ENCODE measurements around the gene P4HB. TPM values are rescaled to one million over a fixed set of nuclear protein-coding genes. Genes with fewer than 3 reads are reported as not detected.

P4HB gene
- polyA plus RNA-seq, 1 donor from 2014 or later: 82.8 TPM

- Histone ChIP-seq H3K9me3 (ENCODE audit: low read length) (no peaks in the 10 kb centered on the region), H2AFZ (ENCODE audit: low read depth, low read length) (no peak overlapping the region), H3K4me2 (ENCODE audit: low read length) (no peak overlapping the region), H3K36me3 (ENCODE audit: insufficient read depth, low read length) (no peaks in the 10 kb centered on the region), H3K27me3 (ENCODE audit: insufficient read depth, low read depth, low read length) (no peaks in the 10 kb centered on the region), H3K79me2 (replicated peaks; ENCODE audit: insufficient read depth, low read length) (no peaks in the 10 kb centered on the region), H3K4me3 (ENCODE audit: low read length) (no peak overlapping the region), H3K9me2 (ENCODE audit: insufficient read depth, low read length) (no peaks in the 10 kb centered on the region), H3K27ac (ENCODE audit: low read length) (no peak overlapping the region), H3F3A (ENCODE audit: insufficient read depth, low read length, poor library complexity, severe bottlenecking) (no peaks in the 10 kb centered on the region), H3K9ac (ENCODE audit: low read length) (no peak overlapping the region), H4K20me1 (ENCODE audit: insufficient read depth) (no peaks in the 10 kb centered on the region)
- TF ChIP-seq POLR2AphosphoS5 (IDR thresholded peaks at IDR 0.05) (no peak), EP300 (conservative IDR thresholded peaks at IDR 0.05; ENCODE audit: poor library complexity, severe bottlenecking) (no peak), RAD21 (conservative IDR thresholded peaks at IDR 0.05) (no peak), TAF1 (IDR thresholded peaks at IDR 0.05; ENCODE audit: low read depth) (no peak), EZH2 (IDR thresholded peaks at IDR 0.05; ENCODE audit: borderline replicate concordance, insufficient read depth, low read length, poor library complexity, severe bottlenecking) (no peak), SMC3 (conservative IDR thresholded peaks at IDR 0.05; ENCODE audit: poor library complexity) (no peak), MXI1 (conservative IDR thresholded peaks at IDR 0.05; ENCODE audit: poor library complexity, severe bottlenecking) (no peak)
- TF ChIP-seq, protein P1, sequence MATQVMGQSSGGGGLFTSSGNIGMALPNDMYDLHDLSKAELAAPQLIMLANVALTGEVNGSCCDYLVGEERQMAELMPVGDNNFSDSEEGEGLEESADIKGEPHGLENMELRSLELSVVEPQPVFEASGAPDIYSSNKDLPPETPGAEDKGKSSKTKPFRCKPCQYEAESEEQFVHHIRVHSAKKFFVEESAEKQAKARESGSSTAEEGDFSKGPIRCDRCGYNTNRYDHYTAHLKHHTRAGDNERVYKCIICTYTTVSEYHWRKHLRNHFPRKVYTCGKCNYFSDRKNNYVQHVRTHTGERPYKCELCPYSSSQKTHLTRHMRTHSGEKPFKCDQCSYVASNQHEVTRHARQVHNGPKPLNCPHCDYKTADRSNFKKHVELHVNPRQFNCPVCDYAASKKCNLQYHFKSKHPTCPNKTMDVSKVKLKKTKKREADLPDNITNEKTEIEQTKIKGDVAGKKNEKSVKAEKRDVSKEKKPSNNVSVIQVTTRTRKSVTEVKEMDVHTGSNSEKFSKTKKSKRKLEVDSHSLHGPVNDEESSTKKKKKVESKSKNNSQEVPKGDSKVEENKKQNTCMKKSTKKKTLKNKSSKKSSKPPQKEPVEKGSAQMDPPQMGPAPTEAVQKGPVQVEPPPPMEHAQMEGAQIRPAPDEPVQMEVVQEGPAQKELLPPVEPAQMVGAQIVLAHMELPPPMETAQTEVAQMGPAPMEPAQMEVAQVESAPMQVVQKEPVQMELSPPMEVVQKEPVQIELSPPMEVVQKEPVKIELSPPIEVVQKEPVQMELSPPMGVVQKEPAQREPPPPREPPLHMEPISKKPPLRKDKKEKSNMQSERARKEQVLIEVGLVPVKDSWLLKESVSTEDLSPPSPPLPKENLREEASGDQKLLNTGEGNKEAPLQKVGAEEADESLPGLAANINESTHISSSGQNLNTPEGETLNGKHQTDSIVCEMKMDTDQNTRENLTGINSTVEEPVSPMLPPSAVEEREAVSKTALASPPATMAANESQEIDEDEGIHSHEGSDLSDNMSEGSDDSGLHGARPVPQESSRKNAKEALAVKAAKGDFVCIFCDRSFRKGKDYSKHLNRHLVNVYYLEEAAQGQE (IDR thresholded peaks at IDR 0.05; ENCODE audit: borderline replicate concordance): no peak
- TF ChIP-seq, protein P2, sequence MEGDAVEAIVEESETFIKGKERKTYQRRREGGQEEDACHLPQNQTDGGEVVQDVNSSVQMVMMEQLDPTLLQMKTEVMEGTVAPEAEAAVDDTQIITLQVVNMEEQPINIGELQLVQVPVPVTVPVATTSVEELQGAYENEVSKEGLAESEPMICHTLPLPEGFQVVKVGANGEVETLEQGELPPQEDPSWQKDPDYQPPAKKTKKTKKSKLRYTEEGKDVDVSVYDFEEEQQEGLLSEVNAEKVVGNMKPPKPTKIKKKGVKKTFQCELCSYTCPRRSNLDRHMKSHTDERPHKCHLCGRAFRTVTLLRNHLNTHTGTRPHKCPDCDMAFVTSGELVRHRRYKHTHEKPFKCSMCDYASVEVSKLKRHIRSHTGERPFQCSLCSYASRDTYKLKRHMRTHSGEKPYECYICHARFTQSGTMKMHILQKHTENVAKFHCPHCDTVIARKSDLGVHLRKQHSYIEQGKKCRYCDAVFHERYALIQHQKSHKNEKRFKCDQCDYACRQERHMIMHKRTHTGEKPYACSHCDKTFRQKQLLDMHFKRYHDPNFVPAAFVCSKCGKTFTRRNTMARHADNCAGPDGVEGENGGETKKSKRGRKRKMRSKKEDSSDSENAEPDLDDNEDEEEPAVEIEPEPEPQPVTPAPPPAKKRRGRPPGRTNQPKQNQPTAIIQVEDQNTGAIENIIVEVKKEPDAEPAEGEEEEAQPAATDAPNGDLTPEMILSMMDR (IDR thresholded peaks at IDR 0.05; ENCODE audit: poor library complexity, severe bottlenecking): no peak
Measured at GRCh38 chr17:81908793-81909192, 48.5 kb upstream of the P4HB start.

- H2AFZ ChIP-seq (ENCODE audit: low read depth, low read length): no peak overlapping the region
- H3F3A ChIP-seq (ENCODE audit: insufficient read depth, low read length, poor library complexity, severe bottlenecking): no peaks in the 10 kb centered on the region
- H3K27me3 ChIP-seq (ENCODE audit: insufficient read depth, low read depth, low read length): peaks cover 6% of the 10 kb centered on the region
- H3K9me2 ChIP-seq (ENCODE audit: insufficient read depth, low read length): no peaks in the 10 kb centered on the region
- H3K9me3 ChIP-seq (ENCODE audit: low read length): no peaks in the 10 kb centered on the region
- no peak overlapping the region for H3K4me3 ChIP-seq (ENCODE audit: low read length)
- H3K9ac ChIP-seq (ENCODE audit: low read length): no peak overlapping the region
- H3K27ac ChIP-seq (ENCODE audit: low read length): no peak overlapping the region
- H3K79me2 ChIP-seq (replicated peaks; ENCODE audit: insufficient read depth, low read length): no peaks in the 10 kb centered on the region
- H3K36me3 ChIP-seq (ENCODE audit: insufficient read depth, low read length): no peaks in the 10 kb centered on the region
- no peak for TF ChIP-seq SMC3 (conservative IDR thresholded peaks at IDR 0.05; ENCODE audit: poor library complexity)
- TF ChIP-seq, protein P1 (IDR thresholded peaks at IDR 0.05; ENCODE audit: borderline replicate concordance): no peak
- TF ChIP-seq EP300 (conservative IDR thresholded peaks at IDR 0.05; ENCODE audit: poor library complexity, severe bottlenecking): no peak
- TF ChIP-seq TAF1 (IDR thresholded peaks at IDR 0.05; ENCODE audit: low read depth): no peak
- TF ChIP-seq, protein P2 (IDR thresholded peaks at IDR 0.05; ENCODE audit: poor library complexity, severe bottlenecking): no peak
- no peak for TF ChIP-seq MXI1 (conservative IDR thresholded peaks at IDR 0.05; ENCODE audit: poor library complexity, severe bottlenecking)
- no peak for TF ChIP-seq EZH2 (IDR thresholded peaks at IDR 0.05; ENCODE audit: borderline replicate concordance, insufficient read depth, low read length, poor library complexity, severe bottlenecking)
- H4K20me1 ChIP-seq (ENCODE audit: insufficient read depth): no peaks in the 10 kb centered on the region
- no peak overlapping the region for H3K4me2 ChIP-seq (ENCODE audit: low read length)
Measured at GRCh38 chr17:81907219-81908145, 47.1 kb upstream of the P4HB start.
